ENCODE measurements around the gene KCNMA1.
A peak's percentile ranks its signal among the peaks of the same experiment; 100 is the strongest.

KCNMA1 gene

GRCh38 chr10:77511498-77512218 is 126.0 kb downstream of the KCNMA1 start:
- Mint-ChIP-seq H3K4me1 (no peaks in the 10 kb centered on the region), H3K9me3 (no peaks in the 10 kb centered on the region), H3K27me3 (peaks cover 6% of the 10 kb centered on the region), H3K36me3 (ENCODE audit: low read depth) (no peaks in the 10 kb centered on the region), H3K27ac (no peak overlapping the region), H3K4me3 (no peak overlapping the region)
- no peak for ATAC-seq
- no peak for DNase-seq

GRCh38 chr10:77510695-77511094 is 126.9 kb downstream of the KCNMA1 start:
- Mint-ChIP-seq H3K27ac (no peak overlapping the region), H3K36me3 (ENCODE audit: low read depth) (no peaks in the 10 kb centered on the region), H3K4me1 (peaks cover 5% of the 10 kb centered on the region), H3K4me3 (no peak overlapping the region), H3K9me3 (no peaks in the 10 kb centered on the region), H3K27me3 (peaks cover 13% of the 10 kb centered on the region)
- DNase-seq, result no peak
- no peak for ATAC-seq

- DNase-seq (no peak), ATAC-seq (no peak)
- Mint-ChIP-seq H3K4me1 (peaks cover 9% of the 10 kb centered on the region), H3K36me3 (ENCODE audit: low read depth) (no peaks in the 10 kb centered on the region), H3K9me3 (no peaks in the 10 kb centered on the region), H3K27ac (no peak overlapping the region), H3K27me3 (peaks cover 13% of the 10 kb centered on the region), H3K4me3 (no peak overlapping the region)
Observed at GRCh38 chr10:77510294-77510693, 127.3 kb downstream of the KCNMA1 start.

GRCh38 chr10:77509391-77509790 is 128.2 kb downstream of the KCNMA1 start:
- ATAC-seq (no peak), DNase-seq (no peak)
- H3K27ac Mint-ChIP-seq, result no peak overlapping the region
- H3K4me1 Mint-ChIP-seq, result peaks cover 12% of the 10 kb centered on the region
- H3K9me3 Mint-ChIP-seq, result no peaks in the 10 kb centered on the region
- H3K4me3 Mint-ChIP-seq, result no peak overlapping the region
- H3K36me3 Mint-ChIP-seq (ENCODE audit: low read depth), result no peaks in the 10 kb centered on the region
- peaks cover 13% of the 10 kb centered on the region for H3K27me3 Mint-ChIP-seq

- no peaks in the 10 kb centered on the region for H3K9me3 Mint-ChIP-seq
- peaks cover 16% of the 10 kb centered on the region for H3K4me1 Mint-ChIP-seq
- H3K36me3 Mint-ChIP-seq (ENCODE audit: low read depth), result no peaks in the 10 kb centered on the region
- peaks cover 19% of the 10 kb centered on the region for H3K27me3 Mint-ChIP-seq
- ATAC-seq (no peak), DNase-seq (no peak)
- no peak overlapping the region for H3K27ac Mint-ChIP-seq
- no peak overlapping the region for H3K4me3 Mint-ChIP-seq
Observed at GRCh38 chr10:77507291-77507880, 130.2 kb downstream of the KCNMA1 start.

- Mint-ChIP-seq H3K27me3 (peaks cover 19% of the 10 kb centered on the region), H3K27ac (no peak overlapping the region), H3K4me3 (no peak overlapping the region), H3K4me1 (peaks cover 22% of the 10 kb centered on the region), H3K36me3 (ENCODE audit: low read depth) (no peaks in the 10 kb centered on the region), H3K9me3 (no peaks in the 10 kb centered on the region)
- DNase-seq, result no peak
- ATAC-seq, result no peak
Observed at GRCh38 chr10:77506517-77507200, 130.9 kb downstream of the KCNMA1 start.

- ATAC-seq, result peak; percentile 44
- H3K27ac Mint-ChIP-seq, result peak overlapping the region; percentile 1
Observed at GRCh38 chr10:77505431-77506334, 131.9 kb downstream of the KCNMA1 start.

GRCh38 chr10:77504873-77505257 is 132.7 kb downstream of the KCNMA1 start:
- Mint-ChIP-seq H3K27ac (no peak overlapping the region), H3K36me3 (ENCODE audit: low read depth) (no peaks in the 10 kb centered on the region), H3K4me1 (peaks cover 36% of the 10 kb centered on the region), H3K4me3 (no peak overlapping the region), H3K9me3 (no peaks in the 10 kb centered on the region), H3K27me3 (peaks cover 19% of the 10 kb centered on the region)
- peak; percentile 15 for DNase-seq
- no peak for ATAC-seq

More at GRCh38 chr10:77505431-77506334, 131.9 kb downstream of the KCNMA1 start:
- no peak for DNase-seq
- Mint-ChIP-seq H3K27me3 (peaks cover 19% of the 10 kb centered on the region), H3K9me3 (no peaks in the 10 kb centered on the region), H3K4me3 (no peak overlapping the region), H3K4me1 (peaks cover 32% of the 10 kb centered on the region), H3K36me3 (ENCODE audit: low read depth) (no peaks in the 10 kb centered on the region)

- Mint-ChIP-seq H3K27ac (no peak overlapping the region), H3K27me3 (peaks cover 19% of the 10 kb centered on the region), H3K4me3 (no peak overlapping the region), H3K36me3 (ENCODE audit: low read depth) (no peaks in the 10 kb centered on the region), H3K4me1 (peaks cover 36% of the 10 kb centered on the region), H3K9me3 (no peaks in the 10 kb centered on the region)
- no peak for ATAC-seq
- no peak for DNase-seq
Observed at GRCh38 chr10:77504196-77504872, 133.3 kb downstream of the KCNMA1 start.

- Mint-ChIP-seq H3K9me3 (no peaks in the 10 kb centered on the region), H3K36me3 (ENCODE audit: low read depth) (no peaks in the 10 kb centered on the region), H3K27ac (peak overlapping the region; percentile 47), H3K4me3 (no peak overlapping the region), H3K4me1 (peaks cover 36% of the 10 kb centered on the region), H3K27me3 (peaks cover 16% of the 10 kb centered on the region)
- ATAC-seq (peak; percentile 37), DNase-seq (no peak)
Observed at GRCh38 chr10:77501846-77502261, 135.8 kb downstream of the KCNMA1 start.

- no peaks in the 10 kb centered on the region for H3K36me3 Mint-ChIP-seq (ENCODE audit: low read depth)
- peak overlapping the region; percentile 47 for H3K27ac Mint-ChIP-seq
- H3K4me3 Mint-ChIP-seq, result no peak overlapping the region
- peaks cover 35% of the 10 kb centered on the region for H3K4me1 Mint-ChIP-seq
- H3K9me3 Mint-ChIP-seq, result no peaks in the 10 kb centered on the region
- DNase-seq (no peak), ATAC-seq (peak; percentile 52)
- peaks cover 11% of the 10 kb centered on the region for H3K27me3 Mint-ChIP-seq
Observed at GRCh38 chr10:77501152-77501845, 136.3 kb downstream of the KCNMA1 start.

- peak overlapping the region; percentile 47 for H3K27ac Mint-ChIP-seq
- ATAC-seq (peak; percentile 71), DNase-seq (peak; percentile 29)
- no peaks in the 10 kb centered on the region for H3K36me3 Mint-ChIP-seq (ENCODE audit: low read depth)
- peaks cover 8% of the 10 kb centered on the region for H3K27me3 Mint-ChIP-seq
- no peaks in the 10 kb centered on the region for H3K9me3 Mint-ChIP-seq
- H3K4me1 Mint-ChIP-seq, result peaks cover 31% of the 10 kb centered on the region
- H3K4me3 Mint-ChIP-seq, result no peak overlapping the region
Observed at GRCh38 chr10:77500754-77501151, 136.9 kb downstream of the KCNMA1 start.

- Mint-ChIP-seq H3K27ac (no peak overlapping the region), H3K36me3 (ENCODE audit: low read depth) (no peaks in the 10 kb centered on the region), H3K27me3 (peaks cover 10% of the 10 kb centered on the region), H3K9me3 (no peaks in the 10 kb centered on the region), H3K4me3 (no peak overlapping the region), H3K4me1 (peaks cover 24% of the 10 kb centered on the region)
- DNase-seq (no peak), ATAC-seq (no peak)
Observed at GRCh38 chr10:77498829-77499228, 138.8 kb downstream of the KCNMA1 start.
